PC-9 (cell line): ENCODE measurements around the gene ATIC.

ENCODE experiments used
- CTCF ChIP-seq: fragments of 200-600 bp; sonication (generic); conservative IDR thresholded peaks from 2 replicates; pipeline ENCODE4 v1.6.1; 2017; ENCODE audit warnings: mixed run types, antibody characterized with exemption, mild to moderate bottlenecking, moderate library complexity
- EZH2 ChIP-seq: fragments of 200-600 bp; sonication (generic); IDR thresholded peaks from 2 replicates; pipeline ENCODE4 v1.8.0; 2017; ENCODE audit warnings: antibody characterized with exemption, low read depth

GRCh38 chr2:215270118-215270451 is 41.8 kb upstream of the ATIC start:
- peak; percentile 44; the same call in 1 of the 2 replicates for TF ChIP-seq CTCF
- TF ChIP-seq EZH2 = no peak
